Gastrocnemius medialis (tissue), 4 donors: ENCODE measurements around the gene CCDC178.

Experiments
- CTCF ChIP-seq, 5 experiments: fragments of 450-650 bp in 3 of 5; fragments of 200-600 bp in 2 of 5; sonication (generic) in 2 of 5; IDR thresholded peaks in 4 of 5; conservative IDR thresholded peaks in 1 of 5; 1 replicate in 4 of 5; 2 replicates in 1 of 5; pipeline ENCODE4 v1.5.1; 2016 to 2019; ENCODE audit warnings: antibody characterized with exemption in 5 of 5, mild to moderate bottlenecking in 3 of 5, moderate library complexity in 3 of 5
- POLR2A ChIP-seq, 2 donors: fragments of 450-650 bp; IDR thresholded peaks; one replicate each; pipeline ENCODE4 v1.6.1; 2017; ENCODE audit warnings: antibody characterized with exemption in 2 of 2, mild to moderate bottlenecking in 2 of 2, moderate library complexity in 2 of 2

GRCh38 chr18:33014060-33014796, 426.3 kb downstream of the CCDC178 start:
- TF ChIP-seq POLR2A (IDR thresholded peaks at IDR 0.05) (no peak), CTCF (IDR thresholded peaks at IDR 0.05 in 4 of 5, conservative IDR thresholded peaks at IDR 0.05 in 1 of 5) (no peak)
